Measurements from ENCODE around the gene HMCN2.

HMCN2 gene

DNA sequence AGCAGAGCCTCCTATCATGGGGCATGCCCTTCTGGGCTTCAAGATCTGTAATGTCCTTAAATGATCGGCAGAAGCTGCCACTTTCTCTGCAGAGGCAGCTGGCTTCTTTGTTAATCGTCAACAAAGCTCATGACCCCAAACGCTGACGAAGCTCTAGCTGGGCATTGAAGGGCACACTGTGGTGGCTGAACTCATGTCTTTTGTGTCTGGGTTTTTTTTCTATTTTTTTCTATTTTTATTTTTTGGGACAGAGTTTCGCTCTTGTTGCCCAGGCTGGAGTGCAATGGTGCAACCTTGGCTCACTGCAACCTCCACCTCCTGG lies 114.0 kb downstream of the HMCN2 start:
- H3K27ac ChIP-seq = no peak overlapping the region
- DNase-seq (ENCODE audit: low read depth, low spot score) = no peak
- TF ChIP-seq FOXP2 (optimal IDR thresholded peaks at IDR 0.05; ENCODE audit: control extremely low read depth, extremely low read length, insufficient read depth) (no peak), EZH2 (IDR thresholded peaks at IDR 0.05) (no peak), POLR2AphosphoS5 (IDR thresholded peaks at IDR 0.05; ENCODE audit: borderline replicate concordance, low read depth, low read length) (no peak)
- H3K9me3 ChIP-seq (ENCODE audit: low read depth, low read length) = no peaks in the 10 kb centered on the region
- no peaks in the 10 kb centered on the region for H3K36me3 ChIP-seq (ENCODE audit: insufficient read depth, low read length)
- no peak overlapping the region for H3K4me3 ChIP-seq
- H3K9ac ChIP-seq (ENCODE audit: insufficient read length) = no peak overlapping the region

DNA sequence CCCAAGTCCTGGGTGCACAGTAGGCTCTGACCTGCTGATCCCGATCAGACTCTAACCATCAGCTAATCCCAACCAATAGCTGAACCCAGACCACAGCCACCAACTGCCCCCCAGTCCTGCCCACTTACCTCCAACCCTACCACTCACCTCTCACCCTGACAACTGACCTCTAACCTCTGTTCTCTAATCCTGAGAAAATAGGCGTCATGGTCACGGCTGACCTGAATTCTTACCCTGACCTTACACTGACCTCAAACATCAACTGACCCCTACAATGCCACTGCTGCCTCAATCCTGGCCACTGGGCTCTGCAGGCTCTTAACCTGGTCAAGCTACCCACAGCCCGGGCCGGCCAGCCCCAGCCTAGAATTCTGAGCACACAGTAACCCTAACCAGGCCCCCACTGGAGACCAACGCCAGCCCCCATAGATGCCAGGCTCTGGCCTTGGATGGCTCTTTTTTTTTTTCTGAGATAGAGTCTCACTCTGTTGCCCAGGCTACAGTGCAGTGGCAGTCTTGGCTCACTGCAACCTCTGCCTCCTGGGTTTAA lies 115.4 kb downstream of the HMCN2 start:
- no peak overlapping the region for H3K27ac ChIP-seq
- TF ChIP-seq FOXP2 (optimal IDR thresholded peaks at IDR 0.05; ENCODE audit: control extremely low read depth, extremely low read length, insufficient read depth) = no peak
- TF ChIP-seq POLR2AphosphoS5 (IDR thresholded peaks at IDR 0.05; ENCODE audit: borderline replicate concordance, low read depth, low read length) = no peak
- no peak for TF ChIP-seq EZH2 (IDR thresholded peaks at IDR 0.05)
- H3K9ac ChIP-seq (ENCODE audit: insufficient read length) = no peak overlapping the region
- no peaks in the 10 kb centered on the region for H3K9me3 ChIP-seq (ENCODE audit: low read depth, low read length)
- no peaks in the 10 kb centered on the region for H3K36me3 ChIP-seq (ENCODE audit: insufficient read depth, low read length)
- no peak for DNase-seq (ENCODE audit: low read depth, low spot score)
- H3K4me3 ChIP-seq = no peak overlapping the region

DNA sequence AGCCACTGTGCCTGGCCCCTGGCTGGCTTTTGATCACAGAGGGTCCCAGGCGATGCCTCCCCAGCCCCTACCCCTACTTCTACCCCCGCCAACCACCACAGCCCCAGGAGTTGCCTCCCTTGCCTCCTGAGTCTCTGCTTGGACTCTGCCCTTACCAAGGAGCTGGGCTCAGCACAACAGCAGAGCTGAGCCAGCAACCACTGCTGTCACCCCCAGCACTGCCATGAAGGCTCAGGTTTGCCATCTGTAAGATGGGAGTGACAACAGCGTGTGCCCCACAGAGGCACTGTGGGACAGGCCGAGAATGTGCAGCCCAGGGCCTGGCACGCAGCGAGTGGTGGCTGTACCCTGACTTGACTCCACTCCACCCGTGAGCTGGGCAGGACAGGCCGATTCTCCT lies 116.1 kb downstream of the HMCN2 start:
- DNase-seq (ENCODE audit: low read depth, low spot score) = no peak
- Histone ChIP-seq H3K9ac (ENCODE audit: insufficient read length) (no peak overlapping the region), H3K4me3 (no peak overlapping the region), H3K36me3 (ENCODE audit: insufficient read depth, low read length) (no peaks in the 10 kb centered on the region), H3K9me3 (ENCODE audit: low read depth, low read length) (no peaks in the 10 kb centered on the region), H3K27ac (no peak overlapping the region)
- TF ChIP-seq POLR2AphosphoS5 (IDR thresholded peaks at IDR 0.05; ENCODE audit: borderline replicate concordance, low read depth, low read length) (no peak), FOXP2 (optimal IDR thresholded peaks at IDR 0.05; ENCODE audit: control extremely low read depth, extremely low read length, insufficient read depth) (no peak), EZH2 (IDR thresholded peaks at IDR 0.05) (no peak)

DNA sequence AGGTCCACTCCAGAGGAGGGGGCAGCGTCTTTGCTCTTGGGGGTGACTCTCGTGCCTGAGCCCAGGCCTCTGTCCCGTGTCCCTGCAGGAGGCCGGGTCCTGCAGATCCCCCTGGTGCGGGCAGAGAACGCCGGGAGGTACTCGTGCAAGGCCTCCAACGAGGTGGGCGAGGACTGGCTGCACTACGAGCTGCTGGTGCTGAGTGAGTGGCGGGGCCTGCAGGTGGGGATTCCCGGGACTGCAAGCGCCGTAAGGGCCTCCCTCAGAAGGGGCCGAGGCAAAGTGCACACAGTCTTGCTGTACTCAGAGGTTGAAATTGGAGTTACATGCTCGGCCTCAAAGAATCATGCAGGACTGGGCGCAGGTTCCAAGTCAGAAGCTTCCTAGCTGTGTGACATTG lies 116.5 kb downstream of the HMCN2 start:
- H3K9me3 ChIP-seq (ENCODE audit: low read depth, low read length) = no peaks in the 10 kb centered on the region
- H3K4me3 ChIP-seq = no peak overlapping the region
- no peak overlapping the region for H3K27ac ChIP-seq
- DNase-seq (ENCODE audit: low read depth, low spot score) = no peak
- no peak overlapping the region for H3K9ac ChIP-seq (ENCODE audit: insufficient read length)
- H3K36me3 ChIP-seq (ENCODE audit: insufficient read depth, low read length) = no peaks in the 10 kb centered on the region
- TF ChIP-seq EZH2 (IDR thresholded peaks at IDR 0.05) = no peak
- TF ChIP-seq FOXP2 (optimal IDR thresholded peaks at IDR 0.05; ENCODE audit: control extremely low read depth, extremely low read length, insufficient read depth) = no peak
- no peak for TF ChIP-seq POLR2AphosphoS5 (IDR thresholded peaks at IDR 0.05; ENCODE audit: borderline replicate concordance, low read depth, low read length)

DNA sequence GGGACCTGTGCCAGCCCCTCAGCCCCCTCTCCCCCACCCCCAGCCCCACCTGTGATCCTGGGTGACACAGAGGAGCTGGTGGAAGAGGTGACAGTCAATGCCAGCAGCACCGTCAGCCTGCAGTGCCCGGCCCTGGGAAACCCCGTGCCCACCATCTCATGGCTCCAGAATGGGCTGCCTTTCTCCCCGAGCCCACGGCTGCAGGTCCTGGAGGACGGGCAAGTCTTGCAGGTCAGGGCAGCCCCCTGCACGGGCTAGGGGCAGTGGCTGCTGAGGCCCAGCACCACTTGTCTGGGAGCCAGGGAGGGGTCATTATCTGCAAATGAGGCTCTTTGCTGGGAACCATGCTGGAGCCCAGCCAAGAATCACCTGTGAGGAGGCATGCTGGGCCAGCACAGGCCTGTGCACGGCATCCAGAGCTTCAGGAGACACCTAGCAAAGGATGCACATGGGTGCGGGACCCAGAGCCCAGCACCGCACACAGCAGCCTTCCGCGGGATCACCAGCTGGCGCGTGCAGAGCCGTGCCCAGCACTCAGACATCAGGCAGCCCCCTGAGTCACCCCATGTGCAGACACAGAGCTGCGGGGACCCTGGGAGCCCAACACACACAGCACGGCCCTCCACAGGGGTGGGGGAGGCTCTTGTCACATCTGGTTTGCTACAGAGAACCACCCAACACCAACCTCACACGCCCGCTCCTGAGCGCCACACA lies 117.2 kb downstream of the HMCN2 start:
- no peak for DNase-seq (ENCODE audit: low read depth, low spot score)
- TF ChIP-seq POLR2AphosphoS5 (IDR thresholded peaks at IDR 0.05; ENCODE audit: borderline replicate concordance, low read depth, low read length) = no peak
- Histone ChIP-seq H3K27ac (no peak overlapping the region), H3K9ac (ENCODE audit: insufficient read length) (no peak overlapping the region), H3K9me3 (ENCODE audit: low read depth, low read length) (no peaks in the 10 kb centered on the region), H3K36me3 (ENCODE audit: insufficient read depth, low read length) (no peaks in the 10 kb centered on the region), H3K4me3 (no peak overlapping the region)

DNA sequence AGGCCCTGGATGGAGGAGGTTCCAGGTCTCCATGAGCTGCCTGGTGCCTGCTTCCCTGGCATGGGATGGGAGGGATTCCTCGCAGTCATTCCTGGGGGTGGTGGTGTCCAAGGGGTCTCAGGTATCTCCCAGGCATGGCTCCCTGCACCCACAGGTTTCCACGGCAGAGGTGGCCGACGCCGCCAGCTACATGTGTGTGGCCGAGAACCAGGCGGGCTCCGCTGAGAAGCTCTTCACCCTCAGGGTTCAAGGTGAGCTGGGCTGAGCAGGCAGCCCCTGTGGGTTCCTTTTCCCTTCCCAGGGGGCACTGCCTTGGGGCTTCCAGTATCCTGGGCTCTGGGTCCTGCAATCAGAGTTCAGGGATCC lies 117.8 kb downstream of the HMCN2 start:
- TF ChIP-seq FOXP2 (optimal IDR thresholded peaks at IDR 0.05; ENCODE audit: control extremely low read depth, extremely low read length, insufficient read depth) (no peak), EZH2 (IDR thresholded peaks at IDR 0.05) (no peak), POLR2AphosphoS5 (IDR thresholded peaks at IDR 0.05; ENCODE audit: borderline replicate concordance, low read depth, low read length) (no peak)
- no peak overlapping the region for H3K27ac ChIP-seq
- H3K36me3 ChIP-seq (ENCODE audit: insufficient read depth, low read length) = no peaks in the 10 kb centered on the region
- H3K9me3 ChIP-seq (ENCODE audit: low read depth, low read length) = no peaks in the 10 kb centered on the region
- no peak for DNase-seq (ENCODE audit: low read depth, low spot score)
- H3K4me3 ChIP-seq = no peak overlapping the region
- no peak overlapping the region for H3K9ac ChIP-seq (ENCODE audit: insufficient read length)

DNA sequence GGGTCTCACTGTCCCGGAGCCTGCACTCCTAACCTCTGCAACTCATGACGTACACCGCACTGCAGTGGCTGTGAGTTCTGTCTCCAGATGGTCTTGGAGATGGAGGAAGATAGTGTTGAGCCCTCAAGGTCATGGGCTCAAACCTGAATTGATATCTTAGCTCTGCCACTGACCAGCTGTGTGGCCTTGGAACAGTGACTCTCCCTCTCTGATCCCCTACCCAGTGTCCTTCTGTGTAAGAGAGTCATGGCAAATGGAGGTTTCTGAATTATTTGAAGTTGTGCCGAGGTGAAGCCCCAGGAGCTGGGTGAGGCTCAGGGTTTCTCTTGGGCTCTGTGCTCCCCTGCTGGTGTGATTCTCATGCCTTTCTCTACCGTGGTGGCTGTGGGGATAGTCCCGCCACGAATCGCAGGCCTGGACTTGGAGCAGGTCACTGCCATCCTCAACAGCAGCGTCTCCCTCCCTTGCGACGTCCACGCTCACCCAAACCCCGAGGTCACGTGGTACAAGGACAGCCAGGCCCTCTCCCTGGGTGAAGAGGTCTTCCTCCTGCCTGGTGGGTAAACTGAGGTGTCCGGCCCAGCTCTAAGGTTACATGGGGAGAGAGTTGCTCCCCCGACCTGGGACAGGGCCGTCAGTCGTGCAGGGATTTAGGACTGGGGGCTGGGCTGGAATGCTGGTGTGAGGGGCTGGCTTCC lies 118.6 kb downstream of the HMCN2 start:
- no peak overlapping the region for H3K4me3 ChIP-seq
- DNase-seq (ENCODE audit: low read depth, low spot score) = no peak
- no peaks in the 10 kb centered on the region for H3K9me3 ChIP-seq (ENCODE audit: low read depth, low read length)
- no peak overlapping the region for H3K27ac ChIP-seq
- TF ChIP-seq POLR2AphosphoS5 (IDR thresholded peaks at IDR 0.05; ENCODE audit: borderline replicate concordance, low read depth, low read length) = no peak
- TF ChIP-seq EZH2 (IDR thresholded peaks at IDR 0.05) = no peak
- TF ChIP-seq FOXP2 (optimal IDR thresholded peaks at IDR 0.05; ENCODE audit: control extremely low read depth, extremely low read length, insufficient read depth) = no peak
- no peak overlapping the region for H3K9ac ChIP-seq (ENCODE audit: insufficient read length)
- H3K36me3 ChIP-seq (ENCODE audit: insufficient read depth, low read length) = no peaks in the 10 kb centered on the region

DNA sequence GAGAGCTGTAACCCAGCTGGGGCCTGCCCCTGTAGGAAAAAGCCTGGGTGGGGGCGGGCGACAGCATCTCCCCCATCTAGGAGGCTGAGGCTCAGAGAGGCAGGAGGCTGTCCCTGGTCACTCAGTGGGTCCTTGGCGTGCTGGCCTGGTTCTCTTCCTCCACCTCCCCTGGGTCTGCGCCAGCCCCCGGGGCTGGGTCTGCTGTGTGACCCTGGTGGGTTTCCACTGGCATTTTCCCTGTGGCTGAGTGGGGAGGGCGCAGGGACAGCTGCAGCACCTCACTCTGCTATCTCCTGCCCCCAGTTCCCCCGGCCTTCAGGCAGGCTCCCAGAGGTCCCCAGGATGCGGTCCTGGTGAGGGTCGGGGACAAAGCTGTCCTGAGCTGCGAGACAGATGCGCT lies 119.7 kb downstream of the HMCN2 start:
- Histone ChIP-seq H3K9ac (ENCODE audit: insufficient read length) (no peak overlapping the region), H3K36me3 (ENCODE audit: insufficient read depth, low read length) (no peaks in the 10 kb centered on the region), H3K9me3 (ENCODE audit: low read depth, low read length) (no peaks in the 10 kb centered on the region), H3K27ac (no peak overlapping the region), H3K4me3 (no peak overlapping the region)
- DNase-seq (ENCODE audit: low read depth, low spot score) = no peak
- no peak for TF ChIP-seq POLR2AphosphoS5 (IDR thresholded peaks at IDR 0.05; ENCODE audit: borderline replicate concordance, low read depth, low read length)
- no peak for TF ChIP-seq FOXP2 (optimal IDR thresholded peaks at IDR 0.05; ENCODE audit: control extremely low read depth, extremely low read length, insufficient read depth)
- no peak for TF ChIP-seq EZH2 (IDR thresholded peaks at IDR 0.05)
